Activated naive CD4-positive, alpha-beta T cell treated with anti-CD3 and anti-CD28 coated beads for 36 hours (primary cell): ENCODE measurements around the gene NFYC. TPM values are rescaled to one million over a fixed set of nuclear protein-coding genes. Genes with fewer than 3 reads are reported as not detected.
A peak's percentile ranks its signal among the peaks of the same experiment; 100 is the strongest.

ENCODE experiments used
- CTCF ChIA-PET: fragments of 350-600 bp; sonication (Branson Sonifier 250); formaldehyde crosslinking; loops from one replicate; lab custom pipeline; 2021; ENCODE audit warnings: antibody characterized with exemption; lab: Charles Lee
- DNase-seq: peaks from one replicate; pipeline ENCODE4 v3.0.0-alpha.2; 2020
- H3K27ac Mint-ChIP-seq: one replicate; pipeline ENCODE4 v1.8.0; 2021; ENCODE audit warnings: mild to moderate bottlenecking, mixed read lengths
- H3K27me3 Mint-ChIP-seq: one replicate; pipeline ENCODE4 v1.8.0; 2021; ENCODE audit warnings: low read depth, mixed read lengths
- H3K36me3 Mint-ChIP-seq: one replicate; pipeline ENCODE4 v1.8.0; 2021; ENCODE audit warnings: low read depth, mixed read lengths
- H3K4me1 Mint-ChIP-seq: one replicate; pipeline ENCODE4 v1.8.0; 2021; ENCODE audit warnings: low read depth, mixed read lengths
- H3K4me3 Mint-ChIP-seq: one replicate; pipeline ENCODE4 v1.8.0; 2021; ENCODE audit warnings: mild to moderate bottlenecking, moderate library complexity, mixed read lengths
- H3K9me3 Mint-ChIP-seq: one replicate; pipeline ENCODE4 v1.8.0; 2021; ENCODE audit warnings: mixed read lengths
- intact Hi-C: fragments of 100-400 bp; cut with micrococcal nuclease; formaldehyde crosslinking; loops from one replicate; pipeline ENCODE4 v1.15.1; 2023
- total RNA-seq, 2 experiments: library from RNA; stranded (reverse); gene quantifications; one replicate each; pipeline ENCODE4 v1.2.3, GENCODE V29; 2021

The NFYC gene
- 10 to 100 TPM; 53.5 to 63.1 TPM for total RNA-seq

GRCh38 chr1:40691538-40692428 lies at the start of gene NFYC:
Gene NFYC (plus strand): TSS chr1:40691704. CDS start chr1:40738844, 47,140 bp downstream.
- intact Hi-C loops = loop anchor here (1.0 to 10.0 kb wide), 14 partner anchors 18 to 1763 kb away; partner anchors contain the start of genes CAP1, CITED4, CTPS1 and PPCS
- Mint-ChIP-seq H3K4me1 (peaks cover 51% of the 10 kb centered on the region), H3K36me3 (peaks cover 22% of the 10 kb centered on the region), H3K27me3 (no peaks in the 10 kb centered on the region), H3K27ac (peak within 1 kb of the TSS; percentile 96), H3K9me3 (no peaks in the 10 kb centered on the region), H3K4me3 (peak within 1 kb of the TSS; percentile 97)
- CTCF ChIA-PET = interaction anchor here (0.6 to 1.5 kb wide), 7 partner anchors 9 to 312 kb away, joined by 3 to 6 read pairs (median 5); no protein-coding TSS in a partner anchor
- peak; percentile 99 for DNase-seq

- intact Hi-C loops = no loop called here
- H3K36me3 Mint-ChIP-seq = no peaks in the 10 kb centered on the region
- DNase-seq = no peak
- peaks cover 3% of the 10 kb centered on the region for H3K27me3 Mint-ChIP-seq
- peaks cover 5% of the 10 kb centered on the region for H3K4me1 Mint-ChIP-seq
- CTCF ChIA-PET = interaction anchor here (1.3 kb wide), 1 partner anchor 18 kb away, joined by 3 read pairs; no protein-coding TSS in a partner anchor
- no peak overlapping the region for H3K27ac Mint-ChIP-seq
- H3K4me3 Mint-ChIP-seq = no peak overlapping the region
- H3K9me3 Mint-ChIP-seq = no peaks in the 10 kb centered on the region
Observed at GRCh38 chr1:40645118-40645680, 46.3 kb upstream of the NFYC start.

- Mint-ChIP-seq H3K4me1 (no peaks in the 10 kb centered on the region), H3K9me3 (no peaks in the 10 kb centered on the region), H3K27me3 (peaks cover 3% of the 10 kb centered on the region), H3K4me3 (no peak overlapping the region), H3K36me3 (no peaks in the 10 kb centered on the region), H3K27ac (no peak overlapping the region)
- intact Hi-C loops = no loop called here
- CTCF ChIA-PET = interaction anchor here (0.8 to 1.3 kb wide), 2 partner anchors 19 to 33 kb away, joined by 3 read pairs; no protein-coding TSS in a partner anchor
- no peak for DNase-seq
Observed at GRCh38 chr1:40646315-40646714, 45.2 kb upstream of the NFYC start.

- Mint-ChIP-seq H3K36me3 (no peaks in the 10 kb centered on the region), H3K9me3 (no peaks in the 10 kb centered on the region), H3K27ac (no peak overlapping the region), H3K4me1 (no peaks in the 10 kb centered on the region), H3K27me3 (peaks cover 3% of the 10 kb centered on the region), H3K4me3 (no peak overlapping the region)
- CTCF ChIA-PET = no interaction called here
- intact Hi-C loops = no loop called here
- no peak for DNase-seq
Observed at GRCh38 chr1:40648200-40648599, 43.3 kb upstream of the NFYC start.

GRCh38 chr1:40648928-40649591 lies 42.4 kb upstream of the NFYC start:
- H3K4me3 Mint-ChIP-seq = no peak overlapping the region
- H3K9me3 Mint-ChIP-seq = no peaks in the 10 kb centered on the region
- no peaks in the 10 kb centered on the region for H3K4me1 Mint-ChIP-seq
- CTCF ChIA-PET = interaction anchor here (0.7 to 1.6 kb wide), 2 partner anchors 11 to 15 kb away, joined by 5 read pairs; no protein-coding TSS in a partner anchor
- H3K27ac Mint-ChIP-seq = no peak overlapping the region
- peaks cover 3% of the 10 kb centered on the region for H3K27me3 Mint-ChIP-seq
- no peak for DNase-seq
- intact Hi-C loops = no loop called here
- H3K36me3 Mint-ChIP-seq = no peaks in the 10 kb centered on the region

GRCh38 chr1:40649592-40649930 lies 41.9 kb upstream of the NFYC start:
- no peak overlapping the region for H3K27ac Mint-ChIP-seq
- CTCF ChIA-PET = interaction anchor here (0.7 to 1.6 kb wide), 2 partner anchors 11 to 15 kb away, joined by 5 read pairs; no protein-coding TSS in a partner anchor
- H3K4me1 Mint-ChIP-seq = no peaks in the 10 kb centered on the region
- no peak overlapping the region for H3K4me3 Mint-ChIP-seq
- intact Hi-C loops = no loop called here
- H3K27me3 Mint-ChIP-seq = peaks cover 3% of the 10 kb centered on the region
- H3K9me3 Mint-ChIP-seq = no peaks in the 10 kb centered on the region
- H3K36me3 Mint-ChIP-seq = no peaks in the 10 kb centered on the region
- DNase-seq = no peak

GRCh38 chr1:40650075-40650474 lies 41.4 kb upstream of the NFYC start:
- H3K27ac Mint-ChIP-seq = no peak overlapping the region
- CTCF ChIA-PET = interaction anchor here (1.6 kb wide), 1 partner anchor 14 kb away, joined by 5 read pairs; no protein-coding TSS in a partner anchor
- no peak overlapping the region for H3K4me3 Mint-ChIP-seq
- no peaks in the 10 kb centered on the region for H3K4me1 Mint-ChIP-seq
- intact Hi-C loops = no loop called here
- no peaks in the 10 kb centered on the region for H3K36me3 Mint-ChIP-seq
- peak; percentile 23 for DNase-seq
- no peaks in the 10 kb centered on the region for H3K9me3 Mint-ChIP-seq
- H3K27me3 Mint-ChIP-seq = peaks cover 3% of the 10 kb centered on the region

GRCh38 chr1:40651138-40651857 lies 40.2 kb upstream of the NFYC start:
- no peak for DNase-seq
- H3K9me3 Mint-ChIP-seq = no peaks in the 10 kb centered on the region
- H3K27ac Mint-ChIP-seq = no peak overlapping the region
- no peaks in the 10 kb centered on the region for H3K36me3 Mint-ChIP-seq
- H3K4me3 Mint-ChIP-seq = no peak overlapping the region
- intact Hi-C loops = no loop called here
- CTCF ChIA-PET = interaction anchor here (0.6 kb wide), 3 partner anchors 25 to 123 kb away, joined by 3 read pairs; no protein-coding TSS in a partner anchor
- no peaks in the 10 kb centered on the region for H3K4me1 Mint-ChIP-seq
- H3K27me3 Mint-ChIP-seq = peaks cover 3% of the 10 kb centered on the region

GRCh38 chr1:40652468-40652867 lies 39.0 kb upstream of the NFYC start:
- no peak for DNase-seq
- intact Hi-C loops = no loop called here
- Mint-ChIP-seq H3K27ac (no peak overlapping the region), H3K36me3 (no peaks in the 10 kb centered on the region), H3K4me3 (no peak overlapping the region), H3K4me1 (no peaks in the 10 kb centered on the region), H3K27me3 (peaks cover 3% of the 10 kb centered on the region), H3K9me3 (no peaks in the 10 kb centered on the region)
- CTCF ChIA-PET = no interaction called here

GRCh38 chr1:40652979-40653378 lies 38.5 kb upstream of the NFYC start:
- no peak for DNase-seq
- no peaks in the 10 kb centered on the region for H3K36me3 Mint-ChIP-seq
- CTCF ChIA-PET = no interaction called here
- peaks cover 3% of the 10 kb centered on the region for H3K27me3 Mint-ChIP-seq
- intact Hi-C loops = no loop called here
- H3K27ac Mint-ChIP-seq = no peak overlapping the region
- H3K4me1 Mint-ChIP-seq = no peaks in the 10 kb centered on the region
- H3K9me3 Mint-ChIP-seq = no peaks in the 10 kb centered on the region
- H3K4me3 Mint-ChIP-seq = no peak overlapping the region

- no peak overlapping the region for H3K4me3 Mint-ChIP-seq
- CTCF ChIA-PET = no interaction called here
- H3K4me1 Mint-ChIP-seq = no peaks in the 10 kb centered on the region
- no peaks in the 10 kb centered on the region for H3K36me3 Mint-ChIP-seq
- no peak overlapping the region for H3K27ac Mint-ChIP-seq
- intact Hi-C loops = no loop called here
- no peak for DNase-seq
- no peaks in the 10 kb centered on the region for H3K9me3 Mint-ChIP-seq
- peaks cover 2% of the 10 kb centered on the region for H3K27me3 Mint-ChIP-seq
Observed at GRCh38 chr1:40653851-40654537, 37.5 kb upstream of the NFYC start.
